Coronary artery (tissue), 2 donors: ENCODE data around the gene GRAMD4.

ENCODE experiments used
- DNase-seq: peaks from one replicate; pipeline ENCODE4 v3.0.0-alpha.2; 2017; ENCODE audit warnings: low spot score
- H3K27ac ChIP-seq, 2 donors: fragments of 200-600 bp; sonication (generic); one replicate each; pipeline ENCODE4 v1.5.1; 2016 to 2019
- H3K4me3 ChIP-seq: fragments of 200-600 bp; sonication (generic); 2 replicates; pipeline ENCODE4 v1.5.1; 2016; ENCODE audit warnings: mild to moderate bottlenecking, moderate library complexity
- CTCF ChIP-seq: fragments of 200-600 bp; sonication (generic); IDR thresholded peaks from one replicate; pipeline ENCODE4 v1.5.1; 2019; ENCODE audit warnings: antibody characterized with exemption

The GRAMD4 gene

GRCh38 chr22:46656856-46657654, 36.9 kb downstream of the GRAMD4 start:
- TF ChIP-seq CTCF = no peak
- DNase-seq = no peak
- no peak overlapping the region for H3K4me3 ChIP-seq
- no peak overlapping the region for H3K27ac ChIP-seq

GRCh38 chr22:46657655-46657953, 37.4 kb downstream of the GRAMD4 start:
- TF ChIP-seq CTCF = no peak
- no peak overlapping the region for H3K27ac ChIP-seq
- DNase-seq = no peak
- no peak overlapping the region for H3K4me3 ChIP-seq

- Histone ChIP-seq H3K4me3 (no peak overlapping the region), H3K27ac (no peak overlapping the region)
- no peak for TF ChIP-seq CTCF
- no peak for DNase-seq
Measured at GRCh38 chr22:46657996-46658947, 38.1 kb downstream of the GRAMD4 start.

GRCh38 chr22:46659059-46659790, 39.0 kb downstream of the GRAMD4 start:
- H3K4me3 ChIP-seq = no peak overlapping the region
- no peak for DNase-seq
- no peak overlapping the region for H3K27ac ChIP-seq
- TF ChIP-seq CTCF = no peak

- TF ChIP-seq CTCF = no peak
Measured at GRCh38 chr22:46659791-46660186, 39.6 kb downstream of the GRAMD4 start.

GRCh38 chr22:46660604-46661201, 40.5 kb downstream of the GRAMD4 start:
- TF ChIP-seq CTCF = no peak
- Histone ChIP-seq H3K4me3 (no peak overlapping the region), H3K27ac (no peak overlapping the region)
- DNase-seq = no peak

More at GRCh38 chr22:46659791-46660186, 39.6 kb downstream of the GRAMD4 start:
- H3K4me3 ChIP-seq = no peak overlapping the region
- DNase-seq = no peak
- H3K27ac ChIP-seq = no peak overlapping the region
